ENCODE measurements around the gene MCAM. TPM values are rescaled to one million over a fixed set of nuclear protein-coding genes. Genes with fewer than 3 reads are reported as not detected.

MCAM gene
- polyA plus RNA-seq, 3 donors: not detected

DNA sequence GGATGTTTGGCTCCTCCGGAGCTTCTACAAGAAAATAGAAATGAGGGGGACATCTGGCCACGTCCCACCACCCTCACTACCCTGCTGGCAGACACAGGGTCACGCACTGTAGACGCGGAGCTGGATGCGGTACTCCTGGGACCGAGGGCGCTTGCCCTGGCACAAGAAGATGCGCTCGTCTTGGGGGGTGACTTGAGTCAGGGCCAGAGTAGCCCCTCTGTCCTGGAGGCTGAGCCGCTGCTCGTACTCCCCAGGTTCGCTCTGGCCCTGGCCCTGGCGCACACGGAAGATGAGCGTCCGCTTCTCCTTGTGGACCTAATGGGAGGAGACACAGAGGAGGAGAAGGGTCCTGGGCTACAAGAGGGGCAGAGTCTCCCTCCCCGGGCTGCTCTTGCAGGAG is 2.2 kb downstream of the MCAM start:
- H3K9me3 ChIP-seq (replicated peaks in 1 of 2; ENCODE audit: control insufficient read depth in 1 of 2, insufficient read depth in 1 of 2, low read length in 2 of 2): peaks cover 0 to 10% of the 10 kb centered on the region in 2 donors
- peaks cover 61 to 75% (median 63%) of the 10 kb centered on the region in 3 donors for H3K27me3 Mint-ChIP-seq (ENCODE audit: low read depth in 3 of 3)
- H3K27ac ChIP-seq (ENCODE audit: low read depth in 1 of 2, low read length in 2 of 2): no peak overlapping the region
- intact Hi-C loops (cut with micrococcal nuclease): no loop called here
- H3K4me1 Mint-ChIP-seq: peaks cover 18% of the 10 kb centered on the region
- peaks cover 27 to 61% of the 10 kb centered on the region in 2 donors for H3K27me3 ChIP-seq (ENCODE audit: control insufficient read depth in 2 of 2, insufficient read depth in 2 of 2, low read length in 2 of 2)
- peaks cover 0 to 8% (median 2%) of the 10 kb centered on the region in 7 donors for H3K9me3 Mint-ChIP-seq
- H3K36me3 ChIP-seq (replicated peaks in 1 of 2; ENCODE audit: control insufficient read depth in 1 of 2, insufficient read depth in 2 of 2, low read length in 2 of 2): no peaks in the 10 kb centered on the region
- H3K4me3 Mint-ChIP-seq: peak overlapping the region in 1 of 2 donors; percentile 67
- peaks cover 4 to 7% of the 10 kb centered on the region in 2 donors for H3K36me3 Mint-ChIP-seq
- H3K27ac Mint-ChIP-seq: no peak overlapping the region
- H3K4me1 ChIP-seq (ENCODE audit: control insufficient read depth in 1 of 2, insufficient read depth in 2 of 2, low read length in 2 of 2): peaks cover 17 to 18% of the 10 kb centered on the region in 2 donors
- H3K79me2 ChIP-seq (ENCODE audit: insufficient read depth, low read length): no peaks in the 10 kb centered on the region
- WGBS (ENCODE audit: insufficient coverage): 88% methylated on average over 18 of the region's 18 CpGs
- DNase-seq: no peak
- no peak overlapping the region for H3K4me2 ChIP-seq (replicated peaks; ENCODE audit: extremely low read depth, low read length, poor library complexity, severe bottlenecking)
- H3K4me3 ChIP-seq (replicated peaks in 1 of 3; ENCODE audit: low read depth in 2 of 3, low read length in 3 of 3): no peak overlapping the region
- H3K9ac ChIP-seq (ENCODE audit: insufficient read depth, low read length, poor library complexity, severe bottlenecking): no peak overlapping the region
- H2AFZ ChIP-seq (ENCODE audit: insufficient read depth, low read depth, low read length, poor library complexity, severe bottlenecking): no peak overlapping the region
- TF ChIP-seq, protein P1, sequence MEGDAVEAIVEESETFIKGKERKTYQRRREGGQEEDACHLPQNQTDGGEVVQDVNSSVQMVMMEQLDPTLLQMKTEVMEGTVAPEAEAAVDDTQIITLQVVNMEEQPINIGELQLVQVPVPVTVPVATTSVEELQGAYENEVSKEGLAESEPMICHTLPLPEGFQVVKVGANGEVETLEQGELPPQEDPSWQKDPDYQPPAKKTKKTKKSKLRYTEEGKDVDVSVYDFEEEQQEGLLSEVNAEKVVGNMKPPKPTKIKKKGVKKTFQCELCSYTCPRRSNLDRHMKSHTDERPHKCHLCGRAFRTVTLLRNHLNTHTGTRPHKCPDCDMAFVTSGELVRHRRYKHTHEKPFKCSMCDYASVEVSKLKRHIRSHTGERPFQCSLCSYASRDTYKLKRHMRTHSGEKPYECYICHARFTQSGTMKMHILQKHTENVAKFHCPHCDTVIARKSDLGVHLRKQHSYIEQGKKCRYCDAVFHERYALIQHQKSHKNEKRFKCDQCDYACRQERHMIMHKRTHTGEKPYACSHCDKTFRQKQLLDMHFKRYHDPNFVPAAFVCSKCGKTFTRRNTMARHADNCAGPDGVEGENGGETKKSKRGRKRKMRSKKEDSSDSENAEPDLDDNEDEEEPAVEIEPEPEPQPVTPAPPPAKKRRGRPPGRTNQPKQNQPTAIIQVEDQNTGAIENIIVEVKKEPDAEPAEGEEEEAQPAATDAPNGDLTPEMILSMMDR (IDR thresholded peaks at IDR 0.05): no peak
- peaks cover 8% of the 10 kb centered on the region for H4K20me1 ChIP-seq (ENCODE audit: insufficient read depth, low read length)

DNA sequence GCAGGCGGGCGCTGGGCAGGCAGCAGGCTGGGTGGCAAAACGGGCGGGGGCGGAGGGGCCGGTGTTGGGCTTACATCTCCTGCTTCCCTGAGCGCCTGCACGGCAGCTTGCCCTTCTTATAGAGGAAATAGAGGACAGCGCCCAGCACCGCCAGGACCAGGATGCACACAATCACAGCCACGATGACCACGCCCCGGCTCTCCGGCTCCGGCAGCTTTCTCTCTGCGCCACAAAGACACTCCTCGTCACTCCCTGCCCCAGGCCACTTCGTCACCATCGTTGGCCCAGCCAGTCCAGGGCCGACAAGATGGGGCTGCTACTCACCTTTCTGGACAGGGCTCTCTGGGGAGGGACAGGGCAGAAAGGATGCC is 6.3 kb downstream of the MCAM start:
- Mint-ChIP-seq H3K4me3 (no peak overlapping the region), H3K4me1 (peaks cover 4% of the 10 kb centered on the region), H3K9me3 (peaks cover 0 to 4% (median 0%) of the 10 kb centered on the region in 7 donors), H3K36me3 (peaks cover 26 to 42% of the 10 kb centered on the region in 2 donors), H3K27ac (peak overlapping the region in 2 of 7 donors; percentile 68 to 78), H3K27me3 (ENCODE audit: low read depth in 3 of 3) (peaks cover 24 to 34% (median 30%) of the 10 kb centered on the region in 3 donors)
- H3K4me2 ChIP-seq (replicated peaks; ENCODE audit: extremely low read depth, low read length, poor library complexity, severe bottlenecking): no peak overlapping the region
- H3K27me3 ChIP-seq (ENCODE audit: control insufficient read depth in 2 of 2, insufficient read depth in 2 of 2, low read length in 2 of 2): peaks cover 0 to 22% of the 10 kb centered on the region in 2 donors
- 71% methylated on average over 20 of the region's 20 CpGs for WGBS (ENCODE audit: insufficient coverage)
- no peak overlapping the region for H3K4me3 ChIP-seq (replicated peaks in 1 of 3; ENCODE audit: low read depth in 2 of 3, low read length in 3 of 3)
- no peak overlapping the region for H2AFZ ChIP-seq (ENCODE audit: insufficient read depth, low read depth, low read length, poor library complexity, severe bottlenecking)
- no peak overlapping the region for H3K9ac ChIP-seq (ENCODE audit: insufficient read depth, low read length, poor library complexity, severe bottlenecking)
- TF ChIP-seq, protein P1 (IDR thresholded peaks at IDR 0.05): no peak
- intact Hi-C loops (cut with micrococcal nuclease): no loop called here
- peaks cover 39% of the 10 kb centered on the region for H4K20me1 ChIP-seq (ENCODE audit: insufficient read depth, low read length)
- no peak for DNase-seq
- H3K27ac ChIP-seq (ENCODE audit: low read depth in 1 of 2, low read length in 2 of 2): no peak overlapping the region
- H3K79me2 ChIP-seq (ENCODE audit: insufficient read depth, low read length): no peaks in the 10 kb centered on the region
- H3K9me3 ChIP-seq (replicated peaks in 1 of 2; ENCODE audit: control insufficient read depth in 1 of 2, insufficient read depth in 1 of 2, low read length in 2 of 2): peaks cover 0 to 6% of the 10 kb centered on the region in 2 donors
- H3K36me3 ChIP-seq (replicated peaks in 1 of 2; ENCODE audit: control insufficient read depth in 1 of 2, insufficient read depth in 2 of 2, low read length in 2 of 2): peaks cover 23 to 40% of the 10 kb centered on the region in 2 donors
- H3K4me1 ChIP-seq (ENCODE audit: control insufficient read depth in 1 of 2, insufficient read depth in 2 of 2, low read length in 2 of 2): peaks cover 2 to 6% of the 10 kb centered on the region in 2 donors

All from CD14-positive monocyte (primary cell).